Measurements from ENCODE around the gene PDPR. TPM values are rescaled to one million over a fixed set of nuclear protein-coding genes. Genes with fewer than 3 reads are reported as not detected.
"Not testable (repeated sequence)": the region's sequence is repeated elsewhere in the genome, so short reads cannot be mapped to it uniquely, and the experiment has no call there.

PDPR gene
- total and polyA plus RNA-seq, 10 of the 15 experiments (the other 5 are each of a cell fraction or from before 2014, with no cell fraction given), result 2.6 to 29.1 (median 6.8) TPM

- H3K27me3 ChIP-seq (replicated peaks in 1 of 2; ENCODE audit: control insufficient read depth in 2 of 2, insufficient read depth in 2 of 2, low read length in 1 of 2); intact Hi-C loops (cut with micrococcal nuclease; ENCODE audit: unreplicated experiment); FAIRE-seq; H3K36me3 ChIP-seq (ENCODE audit: control insufficient read depth in 2 of 2, insufficient read depth in 2 of 2, low read length in 1 of 2); H3K9ac ChIP-seq (ENCODE audit: control insufficient read depth, insufficient read depth, low read length); CTCF ChIA-PET; RAD21 ChIA-PET (ENCODE audit: unreplicated experiment); POLR2A ChIA-PET; H3K4me2 ChIP-seq (ENCODE audit: control insufficient read depth, insufficient read depth); H4K20me1 ChIP-seq (ENCODE audit: control insufficient read depth, insufficient read depth); BruUV-seq (replicated peaks); H3K27ac ChIP-seq (ENCODE audit: control insufficient read depth, insufficient read depth); H3K79me2 ChIP-seq (ENCODE audit: control insufficient read depth, insufficient read depth, low read length); H3K9me3 ChIP-seq (replicated peaks; ENCODE audit: control insufficient read depth, insufficient read depth, low read length); SMC1A ChIA-PET (ENCODE audit: uncharacterized antibody, unreplicated experiment); H3K4me3 ChIP-seq; H3K4me1 ChIP-seq (ENCODE audit: control insufficient read depth, insufficient read depth, low read length); H2AFZ ChIP-seq (ENCODE audit: control insufficient read depth, low read depth, low read length); ATAC-seq; in situ Hi-C loops (cut with MboI); DNase-seq (ENCODE audit: low read depth, low spot score): not testable (repeated sequence)
- WGBS (ENCODE audit: insufficient coverage, insufficient replicate concordance, low lambda C conversion rate, missing lambda C conversion rate), result 72% methylated on average over 6 of the region's 12 CpGs
Measured at GRCh38 chr16:70196683-70197300, 82.7 kb downstream of the PDPR start.

GRCh38 chr16:70197611-70198010 is 83.5 kb downstream of the PDPR start:
- RAD21 ChIA-PET (ENCODE audit: unreplicated experiment), result not testable (repeated sequence)

DNA sequence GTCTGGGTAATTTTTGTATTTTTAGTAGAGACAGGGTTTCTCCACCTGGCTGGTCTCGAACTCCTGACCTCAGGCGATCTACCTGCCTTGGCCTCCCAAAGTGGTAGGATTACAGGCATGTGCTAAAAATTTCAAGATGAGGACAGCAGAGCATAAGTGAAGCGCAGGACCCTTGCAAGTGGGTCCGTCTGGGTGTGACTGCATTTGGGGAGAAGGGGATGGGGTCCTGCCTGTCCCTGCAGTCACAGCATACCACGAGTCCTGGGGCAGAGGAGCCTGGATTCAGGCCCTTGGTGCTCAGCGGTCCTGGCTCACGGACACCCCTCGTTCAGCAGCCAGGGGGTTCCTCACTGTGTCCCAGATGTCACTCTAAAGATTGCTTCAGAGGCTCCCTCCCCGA is 84.1 kb downstream of the PDPR start:
- RAD21 ChIA-PET (ENCODE audit: unreplicated experiment); intact Hi-C loops (cut with micrococcal nuclease; ENCODE audit: unreplicated experiment); H3K4me2 ChIP-seq (ENCODE audit: control insufficient read depth, insufficient read depth); H3K27me3 ChIP-seq (replicated peaks in 1 of 2; ENCODE audit: control insufficient read depth in 2 of 2, insufficient read depth in 2 of 2, low read length in 1 of 2); H3K79me2 ChIP-seq (ENCODE audit: control insufficient read depth, insufficient read depth, low read length); in situ Hi-C loops (cut with MboI); H4K20me1 ChIP-seq (ENCODE audit: control insufficient read depth, insufficient read depth); H3K9ac ChIP-seq (ENCODE audit: control insufficient read depth, insufficient read depth, low read length); BruUV-seq (replicated peaks); H3K9me3 ChIP-seq (replicated peaks; ENCODE audit: control insufficient read depth, insufficient read depth, low read length); CTCF ChIA-PET; POLR2A ChIA-PET; H3K4me1 ChIP-seq (ENCODE audit: control insufficient read depth, insufficient read depth, low read length); H3K27ac ChIP-seq (ENCODE audit: control insufficient read depth, insufficient read depth); FAIRE-seq; DNase-seq (ENCODE audit: low read depth, low spot score); H2AFZ ChIP-seq (ENCODE audit: control insufficient read depth, low read depth, low read length); ATAC-seq; H3K36me3 ChIP-seq (ENCODE audit: control insufficient read depth in 2 of 2, insufficient read depth in 2 of 2, low read length in 1 of 2); H3K4me3 ChIP-seq; SMC1A ChIA-PET (ENCODE audit: uncharacterized antibody, unreplicated experiment): not testable (repeated sequence)
- WGBS (ENCODE audit: insufficient coverage, insufficient replicate concordance, low lambda C conversion rate, missing lambda C conversion rate), result 65% methylated on average over 9 of the region's 9 CpGs

More at GRCh38 chr16:70197611-70198010, 83.5 kb downstream of the PDPR start:
- FAIRE-seq; intact Hi-C loops (cut with micrococcal nuclease; ENCODE audit: unreplicated experiment); H3K9ac ChIP-seq (ENCODE audit: control insufficient read depth, insufficient read depth, low read length); H3K79me2 ChIP-seq (ENCODE audit: control insufficient read depth, insufficient read depth, low read length); POLR2A ChIA-PET; DNase-seq (ENCODE audit: low read depth, low spot score); CTCF ChIA-PET; H3K4me3 ChIP-seq; H3K4me2 ChIP-seq (ENCODE audit: control insufficient read depth, insufficient read depth); H3K36me3 ChIP-seq (ENCODE audit: control insufficient read depth in 2 of 2, insufficient read depth in 2 of 2, low read length in 1 of 2); BruUV-seq (replicated peaks); H3K4me1 ChIP-seq (ENCODE audit: control insufficient read depth, insufficient read depth, low read length); SMC1A ChIA-PET (ENCODE audit: uncharacterized antibody, unreplicated experiment); H2AFZ ChIP-seq (ENCODE audit: control insufficient read depth, low read depth, low read length); H3K27ac ChIP-seq (ENCODE audit: control insufficient read depth, insufficient read depth); in situ Hi-C loops (cut with MboI); ATAC-seq; H3K27me3 ChIP-seq (replicated peaks in 1 of 2; ENCODE audit: control insufficient read depth in 2 of 2, insufficient read depth in 2 of 2, low read length in 1 of 2); H4K20me1 ChIP-seq (ENCODE audit: control insufficient read depth, insufficient read depth); H3K9me3 ChIP-seq (replicated peaks; ENCODE audit: control insufficient read depth, insufficient read depth, low read length): not testable (repeated sequence)
- 37% methylated on average over 6 of the region's 7 CpGs for WGBS (ENCODE audit: insufficient coverage, insufficient replicate concordance, low lambda C conversion rate, missing lambda C conversion rate)

DNA sequence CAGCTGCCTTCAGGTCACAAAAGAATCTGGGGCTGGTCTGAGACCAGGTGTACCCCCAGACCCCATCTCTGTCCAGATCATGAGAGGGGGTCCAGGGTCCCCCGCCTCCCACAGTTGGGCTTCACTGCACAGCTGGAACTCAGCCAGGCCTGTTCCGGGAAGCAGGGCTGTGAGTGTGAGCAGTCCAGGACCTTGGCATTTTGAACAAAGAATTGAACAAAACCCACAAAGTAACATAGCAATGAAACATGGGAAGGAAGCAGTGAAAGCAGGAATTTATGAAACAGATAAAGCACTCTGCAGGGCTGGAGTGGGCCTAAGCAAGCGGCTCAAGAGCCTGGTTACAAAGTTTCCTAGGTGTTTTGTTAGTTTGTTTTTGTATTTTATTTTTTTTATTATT is 84.5 kb downstream of the PDPR start:
- DNase-seq (ENCODE audit: low read depth, low spot score); ATAC-seq; H3K4me3 ChIP-seq; POLR2A ChIA-PET; intact Hi-C loops (cut with micrococcal nuclease; ENCODE audit: unreplicated experiment); H3K36me3 ChIP-seq (ENCODE audit: control insufficient read depth in 2 of 2, insufficient read depth in 2 of 2, low read length in 1 of 2); FAIRE-seq; RAD21 ChIA-PET (ENCODE audit: unreplicated experiment); H3K27me3 ChIP-seq (replicated peaks in 1 of 2; ENCODE audit: control insufficient read depth in 2 of 2, insufficient read depth in 2 of 2, low read length in 1 of 2); SMC1A ChIA-PET (ENCODE audit: uncharacterized antibody, unreplicated experiment); H3K9me3 ChIP-seq (replicated peaks; ENCODE audit: control insufficient read depth, insufficient read depth, low read length); BruUV-seq (replicated peaks); H3K27ac ChIP-seq (ENCODE audit: control insufficient read depth, insufficient read depth); H3K4me2 ChIP-seq (ENCODE audit: control insufficient read depth, insufficient read depth); H3K4me1 ChIP-seq (ENCODE audit: control insufficient read depth, insufficient read depth, low read length); H3K9ac ChIP-seq (ENCODE audit: control insufficient read depth, insufficient read depth, low read length); CTCF ChIA-PET; in situ Hi-C loops (cut with MboI); H4K20me1 ChIP-seq (ENCODE audit: control insufficient read depth, insufficient read depth); H2AFZ ChIP-seq (ENCODE audit: control insufficient read depth, low read depth, low read length); H3K79me2 ChIP-seq (ENCODE audit: control insufficient read depth, insufficient read depth, low read length): not testable (repeated sequence)
- WGBS (ENCODE audit: insufficient coverage, insufficient replicate concordance, low lambda C conversion rate, missing lambda C conversion rate), result 56% methylated on average over 3 of the region's 3 CpGs
